ENCODE results near the gene PRSS27.

Gene PRSS27

DNA sequence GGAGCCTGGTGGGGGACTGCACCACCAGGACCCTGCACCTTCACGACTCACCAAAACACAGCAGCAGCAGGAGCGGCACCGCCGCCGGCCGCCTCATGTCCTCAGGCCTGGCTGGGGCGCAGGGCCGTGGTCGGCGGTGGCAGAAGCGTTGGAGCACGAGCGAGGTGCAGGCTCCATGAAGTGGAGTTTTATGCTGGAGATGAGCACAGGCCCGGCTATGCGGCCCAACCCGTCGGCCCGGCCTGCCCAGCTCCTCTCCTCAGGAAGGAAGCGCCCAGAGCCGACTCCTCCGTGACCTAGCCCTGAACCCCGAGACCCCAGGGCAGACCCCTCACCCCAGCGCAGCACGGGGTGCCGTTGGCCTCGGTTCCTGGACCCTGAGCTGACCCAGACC, at the start of gene PRSS27:
PRSS27 (minus strand) TSS at position 161 of the 394 bp plus-strand sequence; CDS start at position 97, 64 bp downstream.
- no peak for DNase-seq

DNA sequence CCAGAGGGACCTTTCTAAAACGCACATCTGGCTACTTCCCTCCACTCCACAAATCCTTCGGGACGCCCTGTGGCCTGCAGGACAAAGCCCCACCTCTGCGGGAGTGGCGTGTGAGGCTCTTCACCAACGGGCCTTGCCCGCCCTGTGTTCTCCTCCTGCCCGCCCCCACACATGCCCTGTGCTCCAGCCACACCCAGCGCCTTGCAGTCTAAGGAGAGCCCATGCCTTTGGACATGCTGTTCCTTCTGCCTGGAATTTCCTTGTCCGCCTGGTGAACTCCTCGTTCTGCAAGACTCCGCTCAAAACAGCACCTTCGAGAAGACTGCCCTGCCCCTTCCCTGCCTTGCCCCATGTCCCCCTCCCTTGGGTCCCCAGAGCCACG, 49.6 kb upstream of the PRSS27 start:
- DNase-seq, result no peak

GRCh38 chr16:2769100-2769529, 49.1 kb upstream of the PRSS27 start:
- no peak for DNase-seq

DNA sequence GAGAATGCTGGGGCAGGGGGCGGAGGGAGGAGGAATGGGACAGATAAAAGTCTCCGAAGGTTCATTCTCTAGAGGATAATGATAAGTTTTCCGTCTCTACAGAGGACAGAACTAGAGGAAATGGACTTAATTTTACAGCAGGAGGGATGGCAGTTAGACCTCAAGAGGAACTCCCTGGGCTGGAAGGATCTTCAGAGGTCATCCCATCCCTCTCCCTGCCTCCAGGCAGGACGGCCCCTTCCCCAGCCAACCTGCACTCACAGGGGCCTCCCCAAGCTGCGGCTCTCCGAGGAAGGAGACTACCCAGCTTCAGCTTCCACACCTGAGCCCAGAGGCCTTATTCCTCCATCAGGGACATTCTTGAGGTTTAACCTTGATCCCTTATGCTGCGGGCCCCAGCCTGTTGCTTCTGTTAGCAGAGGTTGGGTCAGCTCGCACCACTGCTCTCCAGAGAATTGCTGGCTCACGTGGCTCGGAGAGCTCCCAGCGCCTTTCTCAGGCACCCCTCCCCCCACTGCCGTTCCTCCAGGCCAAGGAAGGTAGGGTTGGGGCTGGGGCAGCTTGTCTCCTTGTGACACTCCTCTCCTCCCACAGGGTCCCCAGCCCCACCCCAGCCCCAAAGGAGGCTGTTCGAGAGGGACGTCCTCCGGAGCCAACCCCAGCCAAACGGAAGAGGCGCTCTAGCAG, 48.5 kb upstream of the PRSS27 start:
- no peak for DNase-seq

DNA sequence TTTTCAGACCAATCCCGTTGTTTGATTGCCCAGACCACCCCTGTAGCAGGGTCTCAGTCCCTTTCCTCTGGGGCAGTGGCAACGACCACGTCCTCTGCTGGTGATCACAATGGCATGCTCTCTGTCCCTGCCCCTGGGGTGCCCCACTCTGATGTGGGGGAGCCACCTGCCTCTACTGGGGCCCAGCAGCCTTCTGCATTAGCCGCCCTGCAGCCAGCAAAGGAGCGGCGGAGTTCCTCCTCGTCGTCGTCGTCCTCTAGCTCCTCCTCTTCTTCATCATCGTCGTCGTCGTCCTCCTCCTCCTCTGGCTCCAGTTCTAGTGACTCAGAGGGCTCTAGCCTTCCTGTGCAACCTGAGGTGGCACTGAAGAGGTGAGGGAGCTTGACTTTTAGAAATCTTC, 47.9 kb upstream of the PRSS27 start:
- DNase-seq, result no peak

- DNase-seq, result no peak
Observed at GRCh38 chr16:2767140-2767731, 47.2 kb upstream of the PRSS27 start.

DNA sequence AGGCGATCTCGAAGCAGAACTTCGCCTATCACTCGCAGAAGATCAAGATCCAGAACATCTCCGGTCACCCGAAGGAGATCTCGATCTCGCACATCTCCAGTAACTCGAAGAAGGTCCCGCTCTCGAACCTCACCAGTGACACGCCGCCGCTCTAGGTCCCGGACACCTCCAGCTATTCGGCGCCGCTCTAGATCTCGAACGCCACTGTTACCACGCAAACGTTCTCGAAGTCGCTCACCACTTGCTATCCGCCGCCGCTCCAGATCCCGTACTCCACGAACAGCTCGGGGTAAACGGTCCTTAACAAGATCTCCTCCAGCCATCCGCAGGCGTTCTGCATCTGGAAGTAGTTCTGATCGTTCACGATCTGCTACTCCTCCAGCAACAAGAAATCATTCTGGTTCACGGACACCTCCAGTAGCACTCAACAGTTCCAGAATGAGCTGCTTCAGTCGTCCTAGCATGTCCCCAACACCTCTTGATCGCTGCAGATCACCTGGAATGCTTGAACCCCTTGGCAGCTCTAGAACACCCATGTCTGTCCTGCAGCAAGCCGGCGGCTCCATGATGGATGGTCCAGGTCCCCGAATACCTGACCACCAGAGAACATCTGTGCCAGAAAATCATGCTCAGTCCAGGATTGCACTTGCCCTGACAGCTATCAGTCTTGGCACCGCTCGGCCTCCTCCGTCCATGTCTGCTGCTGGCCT, 46.6 kb upstream of the PRSS27 start:
- DNase-seq, result no peak

GRCh38 chr16:2765462-2766404, 45.7 kb upstream of the PRSS27 start:
- DNase-seq, result no peak

DNA sequence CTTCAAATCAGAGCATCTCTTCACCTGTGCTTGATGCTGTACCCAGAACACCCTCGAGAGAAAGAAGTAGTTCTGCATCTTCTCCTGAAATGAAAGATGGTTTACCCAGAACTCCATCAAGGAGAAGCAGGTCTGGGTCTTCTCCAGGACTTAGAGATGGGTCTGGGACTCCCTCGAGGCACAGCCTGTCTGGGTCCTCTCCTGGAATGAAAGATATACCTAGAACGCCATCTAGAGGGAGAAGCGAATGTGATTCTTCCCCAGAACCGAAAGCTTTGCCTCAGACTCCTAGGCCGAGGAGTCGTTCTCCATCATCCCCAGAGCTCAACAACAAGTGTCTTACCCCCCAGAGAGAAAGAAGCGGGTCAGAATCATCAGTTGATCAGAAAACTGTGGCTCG, 44.7 kb upstream of the PRSS27 start:
- DNase-seq, result no peak

GRCh38 chr16:2763173-2763572, 43.1 kb upstream of the PRSS27 start:
- DNase-seq, result no peak

GRCh38 chr16:2762711-2763110, 42.7 kb upstream of the PRSS27 start:
- no peak for DNase-seq

- DNase-seq, result no peak
Observed at GRCh38 chr16:2761886-2762583, 42.0 kb upstream of the PRSS27 start.

- no peak for DNase-seq
Observed at GRCh38 chr16:2761472-2761871, 41.4 kb upstream of the PRSS27 start.

DNA sequence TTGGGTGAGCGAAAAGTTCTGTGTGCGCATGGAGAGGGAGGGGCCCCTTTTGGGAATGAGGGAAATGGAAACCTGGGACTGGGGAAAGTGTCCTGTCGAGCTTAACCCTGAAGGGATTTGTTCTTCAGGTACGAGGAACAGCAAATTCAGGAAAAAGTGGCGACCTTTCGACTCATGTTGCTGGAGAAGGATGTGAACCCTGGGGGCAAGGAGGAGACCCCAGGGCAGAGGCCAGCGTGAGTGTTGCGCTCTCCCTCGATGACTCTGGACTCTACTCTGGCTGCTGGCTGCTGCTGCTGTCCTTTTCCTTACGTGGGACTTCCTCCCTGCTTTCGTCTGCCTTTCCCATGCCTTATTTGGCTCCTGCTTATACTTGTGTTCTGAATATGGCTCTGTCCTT, 37.3 kb upstream of the PRSS27 start:
- DNase-seq, result no peak

- DNase-seq, result no peak
Observed at GRCh38 chr16:2756288-2757015, 36.4 kb upstream of the PRSS27 start.

DNA sequence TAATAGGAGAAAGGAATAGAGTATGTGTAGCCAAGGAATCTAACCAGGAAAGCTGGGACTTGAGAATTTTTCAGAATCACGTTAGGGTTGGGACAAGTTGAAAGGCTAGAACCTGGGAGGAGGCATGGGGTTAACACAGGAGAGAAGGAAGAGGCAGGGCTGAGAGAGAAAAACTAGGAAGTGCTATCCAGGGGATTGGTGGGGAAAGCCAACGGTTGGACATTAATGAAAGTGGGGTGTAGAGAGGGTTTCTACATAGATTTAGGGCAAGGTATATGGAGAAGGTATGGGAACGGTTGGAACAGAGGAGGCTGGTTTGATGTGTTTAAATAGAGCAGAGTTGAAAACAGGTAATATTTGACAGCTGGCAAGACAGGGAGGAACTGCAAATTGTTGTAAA, 35.1 kb upstream of the PRSS27 start:
- no peak for DNase-seq

DNA sequence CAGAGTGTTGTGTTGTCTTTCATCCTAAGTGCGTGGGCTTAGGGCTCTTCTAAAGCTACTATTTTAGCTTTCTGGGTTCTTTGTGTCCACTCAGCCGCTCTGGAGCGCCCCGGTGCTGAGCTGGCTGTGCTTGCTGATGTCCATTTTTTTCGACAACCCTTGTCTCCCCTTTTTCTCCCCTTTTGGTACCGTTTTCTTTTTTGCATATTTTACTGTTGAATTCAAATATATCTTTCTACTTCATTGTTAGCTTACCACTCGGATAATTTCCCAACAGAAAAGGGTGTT, 33.7 kb upstream of the PRSS27 start:
- DNase-seq, result no peak

DNA sequence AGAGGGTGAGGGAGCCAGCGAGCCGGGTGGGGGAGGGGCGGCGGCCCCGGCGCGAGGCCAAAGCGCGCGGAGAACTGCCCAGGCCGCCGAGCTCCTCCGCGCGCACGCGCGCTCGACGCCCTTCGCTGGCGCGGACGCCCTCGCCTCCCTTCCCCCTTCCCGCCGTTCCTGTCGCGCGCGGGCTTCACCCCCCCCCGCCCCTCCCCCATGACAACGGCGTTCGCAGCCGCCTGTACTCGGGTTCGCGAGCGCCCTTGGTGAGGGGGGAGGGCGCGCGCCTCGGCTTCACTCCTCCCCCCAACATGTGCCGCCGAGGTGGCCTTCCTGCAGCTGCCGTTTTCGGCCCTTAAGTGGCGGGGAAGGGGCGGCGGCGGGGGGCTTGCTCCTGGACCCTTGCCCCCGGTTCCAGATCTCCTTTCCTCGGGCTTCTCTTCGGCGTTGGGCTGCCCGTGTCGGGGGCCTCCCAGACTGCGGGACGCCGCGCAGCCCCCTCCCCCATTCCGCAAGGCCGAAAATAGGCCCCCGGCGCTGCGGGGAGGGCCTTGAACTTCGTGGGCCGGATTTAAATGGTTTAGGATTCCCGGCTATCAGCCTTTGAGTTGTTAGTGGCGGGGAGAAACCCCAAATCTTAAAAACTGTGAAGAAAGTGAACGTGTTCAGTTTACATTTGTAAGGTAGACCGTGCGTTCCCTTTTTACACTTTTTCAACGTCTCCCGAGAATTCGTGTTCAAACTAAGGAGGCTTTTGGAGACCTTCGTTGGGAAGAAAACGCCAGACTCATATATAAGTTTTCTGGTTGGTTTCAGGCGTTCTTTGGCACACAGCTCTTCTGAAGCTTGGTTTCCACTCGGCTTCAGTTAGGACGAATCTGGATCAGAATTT, 33.1 kb upstream of the PRSS27 start:
- DNase-seq, result peak; percentile 71

GRCh38 chr16:2752035-2752849, 32.2 kb upstream of the PRSS27 start, which contains the start of gene SRRM2:
Gene SRRM2, plus strand, starts transcription at chr16:2752638. Its CDS starts 3,727 bp downstream, at chr16:2756365.
- peak; percentile 96 for DNase-seq

DNA sequence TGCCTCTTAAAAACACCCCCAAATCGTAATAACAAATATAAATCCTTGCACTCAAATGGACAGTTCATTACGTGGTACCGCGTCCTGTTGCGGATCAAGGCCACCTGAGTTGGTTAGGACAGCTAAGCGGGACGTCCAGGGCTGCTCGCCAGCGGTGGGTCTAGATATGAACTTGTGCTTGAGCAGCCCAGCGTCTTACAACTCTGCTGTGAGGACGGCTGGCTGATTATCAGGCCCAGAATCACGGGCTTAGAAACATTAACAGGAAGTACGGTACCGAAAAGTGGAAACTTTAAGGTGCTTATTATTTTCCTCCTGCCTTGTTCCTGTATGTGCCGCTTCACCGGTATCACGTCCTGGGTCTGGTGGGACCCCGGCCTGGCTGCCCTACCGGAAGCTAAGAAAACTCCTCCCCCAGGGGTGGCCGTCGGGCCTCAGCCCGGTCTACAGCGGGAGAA, 31.6 kb upstream of the PRSS27 start:
- no peak for DNase-seq
